ENCODE results near the gene PRKD1. TPM values are rescaled to one million over a fixed set of nuclear protein-coding genes. Genes with fewer than 3 reads are reported as not detected.

PRKD1 gene
- total and polyA plus RNA-seq, 2 donors (not counting 1 experiment from before 2014, with no cell fraction given): 20.1 to 26.2 TPM

- H3K4me3 ChIP-seq (replicated peaks in 1 of 4; ENCODE audit: control extremely low read depth in 1 of 4, insufficient read depth in 1 of 4, low read depth in 3 of 4, low read length in 4 of 4): no peak overlapping the region
- H3K9ac ChIP-seq (ENCODE audit: insufficient read depth, low read length): no peak overlapping the region
- H3K79me2 ChIP-seq (ENCODE audit: control insufficient read depth, insufficient read depth, low read length): no peaks in the 10 kb centered on the region
- DNase-seq (ENCODE audit: low read depth in 2 of 2): no peak
- peaks cover 4% of the 10 kb centered on the region for H3K4me1 ChIP-seq (ENCODE audit: control insufficient read depth, extremely low read depth, insufficient read depth, low read length)
- H3K27ac ChIP-seq (ENCODE audit: insufficient read depth, low read length): no peak overlapping the region
- TF ChIP-seq CTCF (conservative IDR thresholded peaks at IDR 0.05 in 1 of 2, IDR thresholded peaks at IDR 0.05 in 1 of 2; ENCODE audit: low read depth in 1 of 2, low read length in 2 of 2): no peak
- TF ChIP-seq EZH2 (IDR thresholded peaks at IDR 0.05; ENCODE audit: low read length, missing control alignments): no peak
- no peaks in the 10 kb centered on the region for H3K9me3 ChIP-seq (ENCODE audit: control insufficient read depth, insufficient read depth, low read depth, low read length)
- no peaks in the 10 kb centered on the region for H4K20me1 ChIP-seq (ENCODE audit: control insufficient read depth, extremely low read depth, insufficient read depth, low read length)
- no peaks in the 10 kb centered on the region for H3K36me3 ChIP-seq (ENCODE audit: control insufficient read depth, insufficient read depth, low read length)
- H2AFZ ChIP-seq (ENCODE audit: low read length): no peak overlapping the region
- H3K27me3 ChIP-seq (ENCODE audit: control insufficient read depth, insufficient read depth, low read length): no peaks in the 10 kb centered on the region
- no peak overlapping the region for H3K4me2 ChIP-seq (ENCODE audit: extremely low read depth, insufficient read depth, low read length)
These were observed 274.3 kb downstream of the PRKD1 start for GRCh38 chr14:29653303-29653702.

- no peaks in the 10 kb centered on the region for H3K27me3 ChIP-seq (ENCODE audit: control insufficient read depth, insufficient read depth, low read length)
- no peaks in the 10 kb centered on the region for H3K79me2 ChIP-seq (ENCODE audit: control insufficient read depth, insufficient read depth, low read length)
- H3K4me1 ChIP-seq (ENCODE audit: control insufficient read depth, extremely low read depth, insufficient read depth, low read length): peaks cover 4% of the 10 kb centered on the region
- no peak overlapping the region for H3K4me3 ChIP-seq (replicated peaks in 1 of 4; ENCODE audit: control extremely low read depth in 1 of 4, insufficient read depth in 1 of 4, low read depth in 3 of 4, low read length in 4 of 4)
- TF ChIP-seq CTCF (conservative IDR thresholded peaks at IDR 0.05 in 1 of 2, IDR thresholded peaks at IDR 0.05 in 1 of 2; ENCODE audit: low read depth in 1 of 2, low read length in 2 of 2) (no peak), EZH2 (IDR thresholded peaks at IDR 0.05; ENCODE audit: low read length, missing control alignments) (no peak)
- no peak overlapping the region for H3K4me2 ChIP-seq (ENCODE audit: extremely low read depth, insufficient read depth, low read length)
- no peak overlapping the region for H3K27ac ChIP-seq (ENCODE audit: insufficient read depth, low read length)
- H3K9ac ChIP-seq (ENCODE audit: insufficient read depth, low read length): no peak overlapping the region
- H4K20me1 ChIP-seq (ENCODE audit: control insufficient read depth, extremely low read depth, insufficient read depth, low read length): no peaks in the 10 kb centered on the region
- no peak overlapping the region for H2AFZ ChIP-seq (ENCODE audit: low read length)
- no peaks in the 10 kb centered on the region for H3K36me3 ChIP-seq (ENCODE audit: control insufficient read depth, insufficient read depth, low read length)
- H3K9me3 ChIP-seq (ENCODE audit: control insufficient read depth, insufficient read depth, low read depth, low read length): no peaks in the 10 kb centered on the region
- DNase-seq (ENCODE audit: low read depth in 2 of 2): peak in 1 of 2 donors; percentile 45
These were observed 275.1 kb downstream of the PRKD1 start for GRCh38 chr14:29652571-29652970.

GRCh38 chr14:29650554-29651269 is 276.9 kb downstream of the PRKD1 start:
- peak in 1 of 2 donors; percentile 69 for DNase-seq (ENCODE audit: low read depth in 2 of 2)
- H3K27me3 ChIP-seq (ENCODE audit: control insufficient read depth, insufficient read depth, low read length): no peaks in the 10 kb centered on the region

More at GRCh38 chr14:29650554-29651269, 276.9 kb downstream of the PRKD1 start:
- Histone ChIP-seq H3K4me2 (ENCODE audit: extremely low read depth, insufficient read depth, low read length) (no peak overlapping the region), H4K20me1 (ENCODE audit: control insufficient read depth, extremely low read depth, insufficient read depth, low read length) (no peaks in the 10 kb centered on the region), H3K27ac (ENCODE audit: insufficient read depth, low read length) (no peak overlapping the region), H3K4me1 (ENCODE audit: control insufficient read depth, extremely low read depth, insufficient read depth, low read length) (peaks cover 4% of the 10 kb centered on the region), H3K9ac (ENCODE audit: insufficient read depth, low read length) (no peak overlapping the region), H3K9me3 (ENCODE audit: control insufficient read depth, insufficient read depth, low read depth, low read length) (no peaks in the 10 kb centered on the region), H3K36me3 (ENCODE audit: control insufficient read depth, insufficient read depth, low read length) (no peaks in the 10 kb centered on the region), H3K4me3 (replicated peaks in 1 of 4; ENCODE audit: control extremely low read depth in 1 of 4, insufficient read depth in 1 of 4, low read depth in 3 of 4, low read length in 4 of 4) (no peak overlapping the region), H2AFZ (ENCODE audit: low read length) (no peak overlapping the region), H3K79me2 (ENCODE audit: control insufficient read depth, insufficient read depth, low read length) (no peaks in the 10 kb centered on the region)
- TF ChIP-seq CTCF (conservative IDR thresholded peaks at IDR 0.05 in 1 of 2, IDR thresholded peaks at IDR 0.05 in 1 of 2; ENCODE audit: low read depth in 1 of 2, low read length in 2 of 2) (no peak), EZH2 (IDR thresholded peaks at IDR 0.05; ENCODE audit: low read length, missing control alignments) (no peak)
